Measurements from ENCODE around the gene ACOX2. TPM values are rescaled to one million over a fixed set of nuclear protein-coding genes. Genes with fewer than 3 reads are reported as not detected.

ACOX2 gene
- total RNA-seq, 2 donors from 2014 or later = 19.7 to 42.5 TPM

DNA sequence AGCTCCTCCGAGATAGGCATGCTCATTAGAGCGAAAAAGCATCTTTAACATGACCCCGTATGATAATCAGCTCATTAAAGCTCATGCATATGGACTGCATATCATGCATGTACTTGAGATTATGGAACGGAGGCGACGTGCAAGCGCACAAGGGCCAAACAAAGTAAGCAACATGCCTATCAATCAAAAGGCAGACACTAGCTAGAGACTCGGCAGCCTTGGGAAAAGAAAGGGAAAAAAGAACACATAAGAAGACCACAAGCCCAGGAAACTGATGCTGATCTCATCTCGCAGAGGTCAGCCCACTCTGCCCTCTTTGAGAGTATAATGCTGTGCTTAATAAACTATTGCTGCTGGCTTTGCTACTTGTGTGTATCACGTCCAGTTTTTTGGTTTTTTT is 2.6 kb upstream of the ACOX2 start:
- WGBS = 91% methylated on average over 10 of the region's 10 CpGs
- intact Hi-C loops (cut with DNase I) = no loop called here
- no peak for DNase-seq (ENCODE audit: low spot score)
- Histone ChIP-seq H3K27ac (no peak overlapping the region), H3K36me3 (no peaks in the 10 kb centered on the region), H3K4me3 (no peak overlapping the region), H3K9me3 (no peaks in the 10 kb centered on the region), H3K4me1 (replicated peaks) (no peaks in the 10 kb centered on the region), H3K27me3 (replicated peaks; ENCODE audit: insufficient read depth) (no peaks in the 10 kb centered on the region)
- TF ChIP-seq, protein P1, sequence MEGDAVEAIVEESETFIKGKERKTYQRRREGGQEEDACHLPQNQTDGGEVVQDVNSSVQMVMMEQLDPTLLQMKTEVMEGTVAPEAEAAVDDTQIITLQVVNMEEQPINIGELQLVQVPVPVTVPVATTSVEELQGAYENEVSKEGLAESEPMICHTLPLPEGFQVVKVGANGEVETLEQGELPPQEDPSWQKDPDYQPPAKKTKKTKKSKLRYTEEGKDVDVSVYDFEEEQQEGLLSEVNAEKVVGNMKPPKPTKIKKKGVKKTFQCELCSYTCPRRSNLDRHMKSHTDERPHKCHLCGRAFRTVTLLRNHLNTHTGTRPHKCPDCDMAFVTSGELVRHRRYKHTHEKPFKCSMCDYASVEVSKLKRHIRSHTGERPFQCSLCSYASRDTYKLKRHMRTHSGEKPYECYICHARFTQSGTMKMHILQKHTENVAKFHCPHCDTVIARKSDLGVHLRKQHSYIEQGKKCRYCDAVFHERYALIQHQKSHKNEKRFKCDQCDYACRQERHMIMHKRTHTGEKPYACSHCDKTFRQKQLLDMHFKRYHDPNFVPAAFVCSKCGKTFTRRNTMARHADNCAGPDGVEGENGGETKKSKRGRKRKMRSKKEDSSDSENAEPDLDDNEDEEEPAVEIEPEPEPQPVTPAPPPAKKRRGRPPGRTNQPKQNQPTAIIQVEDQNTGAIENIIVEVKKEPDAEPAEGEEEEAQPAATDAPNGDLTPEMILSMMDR (IDR thresholded peaks at IDR 0.05) = no peak
- no peak for TF ChIP-seq POLR2A (IDR thresholded peaks at IDR 0.05)
- TF ChIP-seq POLR2AphosphoS5 (IDR thresholded peaks at IDR 0.05) = no peak

DNA sequence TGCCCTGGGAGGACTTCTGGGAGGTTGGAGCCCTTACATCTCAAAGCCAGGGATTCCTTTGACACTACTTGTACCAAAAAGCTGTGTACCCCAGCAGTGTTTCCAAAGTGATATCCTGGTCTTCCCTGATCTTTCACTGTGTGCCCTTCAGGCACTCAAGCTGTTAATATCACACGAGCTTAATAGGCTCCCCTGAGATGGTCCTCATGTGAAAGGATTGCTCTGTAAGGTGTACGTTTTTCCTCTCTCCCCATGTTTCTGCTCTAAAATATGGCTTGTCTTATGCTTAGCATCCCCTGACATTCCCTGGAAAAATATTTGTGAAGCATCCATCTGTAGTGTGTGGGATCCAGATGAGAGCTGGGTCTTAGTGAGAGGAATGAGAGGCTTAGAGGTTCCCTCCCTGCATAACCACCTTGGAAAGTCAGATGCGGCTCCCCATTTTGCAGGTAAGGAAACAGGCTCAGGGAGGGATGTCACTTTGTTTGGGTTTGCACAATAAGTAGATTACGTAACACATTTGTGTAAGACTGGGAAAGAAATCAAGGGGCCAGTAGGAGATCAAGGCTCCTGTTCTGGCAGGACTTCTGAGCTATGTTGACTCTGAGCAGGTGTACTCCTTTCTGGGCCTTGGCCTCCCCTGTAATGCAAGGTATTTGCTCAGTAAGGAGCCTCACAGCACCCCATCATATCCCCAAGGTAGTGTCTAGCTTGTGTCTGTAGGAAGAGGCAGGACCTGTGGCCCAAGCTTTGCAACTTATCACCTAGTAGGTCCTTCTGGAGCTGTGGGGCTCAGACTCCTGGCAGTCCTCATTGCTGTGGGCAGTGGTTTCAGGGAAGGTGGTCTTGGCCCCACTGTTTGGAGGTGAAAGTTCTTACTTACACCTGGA is 667 bp upstream of the ACOX2 start:
- no peaks in the 10 kb centered on the region for H3K9me3 ChIP-seq
- intact Hi-C loops (cut with DNase I) = no loop called here
- no peaks in the 10 kb centered on the region for H3K27me3 ChIP-seq (replicated peaks; ENCODE audit: insufficient read depth)
- peak; percentile 56 for TF ChIP-seq POLR2AphosphoS5 (IDR thresholded peaks at IDR 0.05)
- TF ChIP-seq POLR2A (IDR thresholded peaks at IDR 0.05) = no peak
- TF ChIP-seq, protein P1 (IDR thresholded peaks at IDR 0.05) = no peak
- no peak overlapping the region for H3K4me3 ChIP-seq
- H3K36me3 ChIP-seq = no peaks in the 10 kb centered on the region
- 31% methylated on average over 4 of the region's 4 CpGs for WGBS
- no peaks in the 10 kb centered on the region for H3K4me1 ChIP-seq (replicated peaks)
- peak; percentile 23 for DNase-seq (ENCODE audit: low spot score)
- peak overlapping the region; percentile 61 to 76 for H3K27ac ChIP-seq

DNA sequence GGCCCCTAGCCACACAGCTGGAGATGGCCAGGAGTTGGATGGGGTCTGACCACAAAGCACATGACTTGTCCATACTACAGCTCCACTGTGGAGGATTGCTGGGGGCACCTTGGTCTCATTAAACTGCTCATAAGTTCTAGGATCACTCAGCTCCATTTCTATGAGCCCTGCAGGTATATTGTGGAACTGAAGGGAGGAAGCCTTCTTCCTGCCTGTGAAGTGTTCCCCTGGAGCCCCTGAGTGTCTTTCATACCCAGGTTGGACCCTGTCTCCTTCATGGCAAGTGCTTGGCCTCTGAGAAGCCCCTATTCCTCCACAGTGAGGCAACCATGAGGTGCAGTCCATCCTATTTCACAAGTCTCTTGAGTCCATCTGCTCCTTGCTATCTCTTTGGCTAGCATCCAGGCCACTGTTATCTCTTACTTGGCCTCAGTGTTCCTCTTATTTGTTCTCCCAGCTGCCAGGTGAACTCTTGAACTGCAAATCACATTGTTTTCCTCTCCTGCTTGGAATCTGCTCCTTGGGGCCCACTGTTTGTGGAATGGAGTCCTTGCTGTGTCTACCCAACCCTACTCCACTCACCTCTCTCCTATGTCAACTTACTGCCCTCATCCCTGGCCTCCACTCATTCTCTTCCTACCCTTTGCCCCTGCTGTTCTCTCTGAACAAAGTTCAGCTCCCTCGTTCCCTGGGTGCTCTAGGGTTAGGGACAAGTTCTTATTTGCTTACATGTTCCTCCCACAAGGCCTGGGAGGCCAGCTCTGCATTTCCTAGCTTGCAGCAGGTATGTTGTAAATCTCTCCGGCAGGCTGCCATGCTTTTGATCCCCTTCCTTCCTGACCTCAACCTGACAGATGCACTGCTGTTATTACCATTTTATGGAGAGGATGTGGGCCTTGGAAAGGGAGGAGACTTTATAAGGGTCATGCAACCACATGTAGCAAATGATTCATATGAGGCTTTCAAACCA is 1.2 kb downstream of the ACOX2 start:
- H3K36me3 ChIP-seq = no peaks in the 10 kb centered on the region
- WGBS = 9% methylated on average over 2 of the region's 2 CpGs
- no peak overlapping the region for H3K4me3 ChIP-seq
- intact Hi-C loops (cut with DNase I) = no loop called here
- H3K27me3 ChIP-seq (replicated peaks; ENCODE audit: insufficient read depth) = no peaks in the 10 kb centered on the region
- H3K27ac ChIP-seq = peak overlapping the region; percentile 61 to 76
- H3K4me1 ChIP-seq (replicated peaks) = no peaks in the 10 kb centered on the region
- no peaks in the 10 kb centered on the region for H3K9me3 ChIP-seq
- peak; percentile 84 for DNase-seq (ENCODE audit: low spot score)
- TF ChIP-seq POLR2A (IDR thresholded peaks at IDR 0.05) (no peak), POLR2AphosphoS5 (IDR thresholded peaks at IDR 0.05) (peak; percentile 78)

DNA sequence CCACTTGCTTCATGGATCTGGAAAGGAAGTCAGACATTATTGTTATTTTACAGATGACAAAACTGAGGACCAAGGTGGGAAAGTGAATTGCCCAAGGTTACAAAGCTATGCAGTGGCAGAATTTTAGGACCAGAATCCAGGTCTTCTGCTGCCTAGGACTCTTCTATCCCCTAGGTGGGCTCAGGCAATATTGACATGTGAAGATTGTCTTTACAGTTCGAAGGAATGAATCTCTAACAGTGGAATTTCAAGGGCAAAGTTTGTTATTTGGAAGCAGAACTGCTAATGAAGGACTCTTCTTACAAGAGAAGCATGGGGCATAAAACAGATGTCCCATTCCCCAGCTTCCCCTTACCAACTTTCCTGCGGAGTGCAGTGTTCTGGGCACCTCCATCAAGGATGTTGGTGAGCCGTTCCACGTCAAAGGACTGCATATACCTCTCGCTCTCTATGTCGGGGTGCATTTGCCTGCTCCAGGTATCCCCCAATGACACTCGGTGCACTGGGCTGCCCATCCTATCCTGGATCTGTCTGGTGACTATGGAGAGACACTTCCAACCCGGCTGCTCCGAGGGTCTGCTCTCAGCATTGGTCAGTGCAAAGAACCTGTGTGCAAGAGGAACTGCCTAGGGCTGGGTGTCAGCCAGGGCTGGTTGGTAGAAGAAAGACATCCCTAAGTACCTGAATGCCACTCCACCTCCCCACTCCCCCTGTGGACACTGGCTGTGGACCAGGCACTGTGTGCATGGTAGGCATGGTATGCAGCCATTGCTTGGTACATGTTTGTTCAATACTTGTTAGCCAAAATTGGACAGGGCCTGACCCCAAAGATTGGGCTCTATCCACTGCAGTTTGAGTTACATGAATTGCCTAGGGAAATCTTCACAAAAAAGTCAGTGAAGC is 2.1 kb downstream of the ACOX2 start:
- no peak overlapping the region for H3K4me3 ChIP-seq
- 96% methylated on average over 9 of the region's 9 CpGs for WGBS
- intact Hi-C loops (cut with DNase I) = loop anchor here (5.0 kb wide), 2 partner anchors 43 to 113 kb away; partner anchors contain the start of gene KCTD6
- no peaks in the 10 kb centered on the region for H3K4me1 ChIP-seq (replicated peaks)
- H3K36me3 ChIP-seq = peaks cover 0 to 4% of the 10 kb centered on the region in 2 donors
- no peak for DNase-seq (ENCODE audit: low spot score)
- no peaks in the 10 kb centered on the region for H3K9me3 ChIP-seq
- peak overlapping the region in 1 of 2 donors; percentile 76 for H3K27ac ChIP-seq
- TF ChIP-seq POLR2A (IDR thresholded peaks at IDR 0.05) = no peak
- TF ChIP-seq, protein P1 (IDR thresholded peaks at IDR 0.05) = no peak
- TF ChIP-seq POLR2AphosphoS5 (IDR thresholded peaks at IDR 0.05) = no peak
- H3K27me3 ChIP-seq (replicated peaks; ENCODE audit: insufficient read depth) = no peaks in the 10 kb centered on the region

Data from prostate gland (tissue), 2 donors.